ENCODE measurements around the gene F7.
"Not testable (repeated sequence)": the region's sequence is repeated elsewhere in the genome, so short reads cannot be mapped to it uniquely, and the experiment has no call there.

The F7 gene

DNA sequence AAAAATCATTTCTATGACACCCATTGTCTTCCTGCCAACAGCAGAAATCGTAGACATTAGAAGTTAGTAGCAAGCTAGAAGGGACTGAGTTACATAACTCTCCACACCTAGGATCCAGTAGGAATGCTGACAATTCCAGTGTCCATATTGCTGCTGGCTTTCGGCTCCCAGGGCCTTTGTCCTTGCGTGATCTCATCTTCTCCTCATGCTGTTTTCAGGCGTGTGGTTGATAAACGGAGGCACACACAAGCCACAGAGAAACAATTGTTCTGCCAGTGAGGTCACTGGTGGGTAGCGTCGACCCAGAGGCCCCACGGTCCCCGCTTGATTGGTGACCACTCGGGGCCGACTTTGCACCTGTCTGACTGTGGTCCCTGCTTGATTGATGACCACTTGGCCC lies 31.6 kb upstream of the F7 start:
- no peak for DNase-seq

DNA sequence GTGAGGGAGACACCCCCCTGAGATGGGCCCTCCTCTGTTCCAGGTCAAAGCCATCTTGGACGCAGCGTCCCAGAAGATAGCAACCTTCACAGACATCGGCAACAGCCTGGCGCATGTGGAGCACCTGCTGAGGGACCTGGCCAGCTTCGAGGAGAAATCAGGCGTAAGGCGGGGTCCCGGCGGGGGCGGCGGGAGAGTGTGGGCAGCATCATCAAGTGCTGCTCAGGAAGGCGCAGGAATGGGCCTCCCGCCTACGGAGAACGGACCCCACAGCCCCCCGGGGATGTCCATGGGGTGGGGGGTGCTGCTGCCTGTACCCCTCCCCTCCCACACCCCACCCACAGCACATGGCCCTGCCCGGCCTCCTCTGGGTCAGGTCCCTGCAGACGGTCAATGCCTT lies 31.2 kb upstream of the F7 start:
- DNase-seq: no peak

DNA sequence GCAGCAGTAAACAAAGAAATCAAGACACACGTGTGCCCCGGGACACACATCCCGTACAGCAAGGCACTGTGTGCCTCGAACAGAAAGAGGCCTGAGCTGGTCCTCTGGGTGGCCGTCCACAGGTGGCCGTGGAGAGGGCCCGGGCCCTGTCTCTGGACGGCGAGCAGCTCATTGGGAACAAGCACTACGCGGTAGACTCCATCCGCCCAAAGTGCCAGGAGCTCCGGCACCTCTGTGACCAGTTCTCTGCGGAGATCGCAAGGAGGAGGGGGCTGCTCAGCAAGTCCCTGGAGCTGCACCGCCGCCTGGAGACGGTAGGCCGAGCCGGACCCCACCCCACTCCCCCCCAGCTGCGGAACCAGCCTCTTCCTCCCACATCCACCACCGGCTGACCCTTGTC lies 30.7 kb upstream of the F7 start:
- DNase-seq: no peak

DNA sequence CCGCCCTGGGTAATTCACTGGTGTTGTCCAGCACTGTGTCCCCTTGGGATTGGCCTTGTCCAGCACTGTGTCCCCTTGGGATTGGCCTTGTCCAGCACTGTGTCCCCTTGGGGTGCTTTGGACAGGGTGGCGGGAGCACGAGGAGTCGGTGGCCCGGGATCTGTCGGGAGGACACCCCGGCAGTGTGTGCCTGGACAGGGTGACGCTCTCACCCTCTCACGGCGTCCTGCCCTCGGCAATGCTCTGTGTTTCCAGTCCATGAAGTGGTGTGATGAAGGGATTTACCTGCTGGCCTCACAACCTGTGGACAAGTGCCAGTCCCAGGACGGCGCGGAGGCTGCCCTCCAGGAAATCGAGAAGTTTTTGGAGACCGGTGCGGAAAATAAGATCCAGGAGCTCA lies 29.9 kb upstream of the F7 start:
- no peak for DNase-seq

DNA sequence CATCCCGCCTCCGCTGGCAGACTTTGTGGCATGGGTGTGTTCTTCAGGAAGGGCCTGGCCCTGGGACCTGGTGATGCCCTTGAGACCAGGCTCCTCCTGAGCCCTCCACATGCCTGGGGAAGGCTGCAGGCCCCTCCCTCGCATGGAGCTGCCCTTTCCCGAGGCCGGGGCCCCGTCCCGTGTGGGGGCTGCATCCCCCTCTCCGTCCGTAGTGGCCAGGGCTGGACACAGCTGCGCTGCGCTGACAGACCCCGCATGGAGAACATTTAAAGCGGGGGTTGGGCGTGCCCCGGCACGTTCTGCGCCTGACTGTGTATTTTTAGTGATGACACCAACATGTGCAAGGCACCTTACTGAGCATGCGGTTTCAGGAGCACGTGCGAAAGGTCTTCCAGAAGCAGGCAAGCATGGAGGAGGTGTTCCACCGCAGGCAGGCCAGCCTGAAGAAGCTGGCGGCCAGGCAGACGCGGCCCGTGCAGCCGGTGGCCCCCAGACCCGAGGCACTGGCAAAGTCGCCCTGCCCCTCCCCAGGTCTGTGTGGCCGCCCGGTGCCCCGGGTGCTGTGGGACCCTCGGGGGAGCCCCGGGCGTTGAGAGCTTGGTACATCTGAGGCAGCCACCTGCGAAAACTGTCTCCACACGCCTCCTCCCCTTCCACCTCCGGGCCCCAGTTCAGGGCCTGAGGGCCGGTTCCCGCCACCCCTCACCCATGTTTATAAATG lies 28.8 kb upstream of the F7 start:
- DNase-seq: no peak

DNA sequence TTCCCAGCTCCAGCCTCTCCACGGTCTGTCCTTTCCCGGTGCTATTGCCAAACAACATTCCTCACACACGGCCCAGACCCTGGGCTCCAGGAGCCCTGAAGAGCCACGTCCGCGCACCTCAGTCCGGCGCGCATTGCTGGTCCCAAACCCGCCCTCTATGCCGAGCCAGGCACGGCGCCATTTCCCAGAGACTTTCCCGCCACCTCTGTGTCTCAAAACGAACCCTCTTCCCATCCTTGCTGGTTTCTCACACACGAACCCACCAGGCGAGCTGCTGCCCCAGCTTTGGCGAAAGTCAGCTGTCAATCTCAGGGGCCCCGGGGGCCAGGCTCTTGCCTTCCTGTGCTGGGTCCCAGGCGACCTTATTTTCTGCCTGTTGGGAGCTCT lies 28.0 kb upstream of the F7 start:
- no peak for DNase-seq

DNA sequence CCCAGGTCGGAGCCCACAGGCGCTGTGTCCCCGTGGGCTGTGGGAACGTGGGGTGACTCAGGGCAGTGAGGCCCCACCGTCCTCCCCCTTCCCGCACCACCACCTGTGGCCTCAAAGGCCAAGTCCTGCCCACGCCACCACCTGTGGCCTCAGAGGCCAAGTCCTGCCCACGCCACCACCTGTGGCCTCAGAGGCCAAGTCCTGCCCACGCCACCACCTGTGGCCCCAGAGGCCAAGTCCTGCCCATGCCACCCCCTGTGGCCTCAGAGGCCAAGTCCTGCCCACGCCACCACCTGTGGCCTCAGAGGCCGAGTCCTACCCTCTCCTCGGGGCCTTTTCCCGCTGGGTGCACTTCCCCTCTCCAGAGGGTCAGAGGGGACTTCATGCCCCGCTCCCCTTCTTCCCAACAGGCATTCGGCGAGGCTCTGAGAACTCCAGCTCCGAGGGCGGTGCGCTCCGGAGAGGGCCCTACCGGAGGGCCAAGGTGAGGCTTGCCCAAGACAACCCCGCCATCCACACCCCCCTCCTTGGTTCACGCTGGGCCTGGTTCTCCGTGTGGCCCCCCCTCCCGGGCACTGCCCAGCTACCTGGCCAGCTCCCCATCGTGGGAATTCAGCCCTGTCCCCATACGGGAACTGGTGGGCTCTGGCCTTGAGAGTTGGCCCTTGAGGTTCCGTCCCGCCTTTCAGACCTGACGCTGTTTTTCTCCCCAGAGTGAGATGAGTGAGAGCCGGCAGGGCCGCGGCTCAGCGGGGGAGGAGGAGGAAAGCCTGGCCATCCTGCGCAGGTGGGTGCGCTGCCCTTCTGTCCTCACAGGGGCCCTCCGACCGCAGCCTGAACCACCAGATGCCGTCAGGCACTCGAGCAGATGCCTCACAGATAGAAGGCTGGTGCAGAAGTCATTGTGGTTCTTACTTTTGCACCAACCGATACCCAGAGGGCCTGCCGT lies 27.4 kb upstream of the F7 start:
- no peak for DNase-seq

DNA sequence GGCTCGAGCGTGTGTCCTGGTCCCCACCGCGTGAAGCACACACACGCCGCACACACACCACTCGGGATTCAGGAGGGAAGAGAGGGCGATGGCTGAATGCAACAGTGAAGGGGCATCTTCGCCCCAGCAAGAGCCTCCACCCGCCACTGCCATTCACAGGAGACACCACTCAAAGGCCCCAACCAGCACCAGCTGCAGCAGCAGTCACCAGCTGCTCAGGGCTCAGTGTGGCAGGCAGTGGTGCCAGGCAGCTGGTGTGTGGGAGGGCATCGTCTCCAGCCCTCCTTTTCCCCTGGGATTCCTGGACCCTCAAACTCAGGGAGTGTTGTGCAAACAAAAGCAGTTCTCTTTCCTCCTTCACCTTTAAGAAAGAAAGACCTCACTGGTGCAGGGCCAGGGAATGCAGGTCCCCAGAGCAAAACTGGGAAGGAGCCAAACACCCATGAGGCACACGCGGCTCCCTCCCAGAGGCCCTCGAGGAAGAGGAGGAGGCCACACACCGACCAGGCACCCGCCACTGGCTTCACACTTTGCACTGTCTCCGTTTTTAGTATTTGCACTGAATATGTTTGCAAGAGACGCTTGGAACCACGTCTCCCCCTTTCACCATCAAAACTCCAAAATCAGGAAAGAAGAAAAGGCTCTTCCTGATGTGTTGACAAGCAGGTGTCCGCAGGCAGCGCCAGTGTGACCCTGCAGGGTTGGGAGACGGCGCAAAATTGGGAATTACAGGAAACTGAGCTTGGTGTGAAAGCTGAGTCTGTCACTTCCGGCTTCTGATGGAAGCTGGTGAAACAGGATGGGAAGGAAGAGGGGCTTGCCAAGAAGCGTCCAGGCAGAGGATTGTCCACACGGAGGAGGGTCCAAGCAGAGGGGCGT lies 26.4 kb upstream of the F7 start:
- DNase-seq: no peak

DNA sequence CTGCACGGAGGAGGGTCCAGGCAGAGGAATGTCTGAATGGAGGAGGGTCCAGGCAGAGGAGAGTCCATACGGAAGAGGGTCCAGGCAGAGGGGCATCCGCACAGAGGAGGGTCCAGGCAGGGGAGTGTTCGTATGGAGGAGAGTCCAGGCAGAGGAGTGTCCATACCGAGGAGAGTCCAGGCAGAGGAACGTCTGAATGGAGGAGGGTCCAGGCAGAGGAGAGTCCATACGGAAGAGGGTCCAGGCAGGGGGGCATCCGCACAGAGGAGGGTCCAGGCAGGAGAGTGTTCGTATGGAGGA lies 25.9 kb upstream of the F7 start:
- DNase-seq: not testable (repeated sequence)

DNA sequence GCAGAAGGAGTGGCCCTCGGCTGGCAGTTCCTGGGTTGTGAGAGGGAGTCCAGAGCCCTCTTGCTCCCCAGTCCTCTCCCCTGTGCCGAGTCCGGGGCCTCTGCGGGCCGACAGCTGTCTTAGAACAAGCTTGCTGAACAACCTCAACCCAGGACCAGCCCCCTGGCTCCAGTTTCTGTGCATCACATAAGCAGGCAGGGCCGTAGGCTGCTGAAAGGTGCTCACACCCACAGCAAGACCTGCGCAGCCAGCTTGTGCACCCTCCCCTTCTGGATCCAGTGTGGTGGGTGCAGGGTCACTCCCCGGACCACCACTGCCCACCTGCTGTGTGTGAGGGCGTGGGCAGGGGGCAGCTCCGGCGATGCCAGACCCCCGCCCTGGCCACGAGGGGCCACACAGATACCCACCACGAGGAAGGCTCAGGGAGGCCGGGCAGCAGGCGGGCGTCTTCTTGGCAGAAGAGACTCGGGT lies 25.2 kb upstream of the F7 start:
- no peak for DNase-seq

DNA sequence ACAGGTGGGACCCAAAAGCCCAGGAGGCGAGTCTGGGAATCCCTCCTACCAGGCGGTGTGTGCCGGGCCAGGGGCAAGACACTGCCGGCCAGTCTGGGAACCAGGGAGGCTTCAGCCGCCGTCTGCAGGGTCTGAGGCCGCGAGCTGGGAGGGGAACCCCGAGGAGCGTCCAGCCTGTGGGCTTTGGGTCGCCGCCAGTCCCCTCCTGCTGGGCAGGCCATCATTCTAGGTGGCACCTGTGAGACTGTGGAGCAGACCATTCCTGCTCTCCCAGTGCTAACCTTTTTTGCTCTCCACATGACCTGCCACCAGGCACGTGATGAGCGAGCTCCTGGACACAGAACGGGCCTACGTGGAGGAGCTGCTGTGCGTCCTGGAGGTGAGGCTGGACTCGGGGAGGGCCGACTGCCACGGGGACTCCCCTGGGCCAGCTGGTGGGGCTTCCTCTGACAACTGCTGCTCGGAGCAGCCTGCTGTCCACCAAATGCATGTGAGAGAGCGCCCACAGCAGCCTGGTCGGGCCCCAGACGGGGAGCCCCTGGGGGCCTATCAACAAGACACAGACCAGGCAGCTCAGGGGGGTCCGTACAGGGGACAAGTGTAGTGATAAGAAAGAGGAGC lies 24.6 kb upstream of the F7 start:
- DNase-seq: no peak

DNA sequence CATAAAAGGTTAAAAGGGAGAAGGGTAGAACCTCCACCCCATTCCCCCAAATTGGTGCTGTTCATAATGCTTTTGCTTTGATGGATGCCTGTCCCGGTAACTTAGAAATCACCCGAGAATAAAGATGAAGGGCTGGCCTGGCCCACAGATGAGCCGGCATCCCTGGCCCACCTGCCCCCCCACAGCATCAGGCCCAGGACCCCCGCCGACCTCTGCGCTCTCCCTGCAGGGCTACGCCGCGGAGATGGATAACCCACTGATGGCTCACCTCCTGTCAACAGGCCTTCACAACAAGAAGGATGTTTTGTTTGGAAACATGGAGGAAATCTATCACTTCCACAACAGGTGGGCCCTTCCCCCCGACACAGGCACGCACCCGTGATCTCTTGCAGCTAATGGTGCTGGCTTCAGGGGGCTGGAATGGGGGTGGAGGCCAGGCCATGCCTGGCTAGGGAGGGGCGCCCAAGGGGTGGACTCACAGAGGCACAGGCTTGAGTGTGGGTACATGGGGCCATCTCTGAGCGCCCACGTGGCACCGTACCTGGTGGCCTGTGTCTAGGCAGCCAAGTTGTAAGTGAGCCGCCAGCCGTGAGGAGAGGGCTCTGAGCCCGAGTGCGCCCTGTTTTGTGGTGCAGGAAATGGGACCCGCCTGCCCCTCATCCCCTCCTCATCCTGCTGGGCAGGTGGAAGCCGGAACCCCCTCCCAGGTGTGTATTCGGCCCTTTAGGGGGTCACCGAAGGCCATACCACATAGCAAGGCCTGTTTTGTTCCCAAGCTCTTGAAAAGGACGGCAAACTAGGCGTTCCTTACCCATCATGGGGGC lies 23.2 kb upstream of the F7 start:
- DNase-seq: no peak

DNA sequence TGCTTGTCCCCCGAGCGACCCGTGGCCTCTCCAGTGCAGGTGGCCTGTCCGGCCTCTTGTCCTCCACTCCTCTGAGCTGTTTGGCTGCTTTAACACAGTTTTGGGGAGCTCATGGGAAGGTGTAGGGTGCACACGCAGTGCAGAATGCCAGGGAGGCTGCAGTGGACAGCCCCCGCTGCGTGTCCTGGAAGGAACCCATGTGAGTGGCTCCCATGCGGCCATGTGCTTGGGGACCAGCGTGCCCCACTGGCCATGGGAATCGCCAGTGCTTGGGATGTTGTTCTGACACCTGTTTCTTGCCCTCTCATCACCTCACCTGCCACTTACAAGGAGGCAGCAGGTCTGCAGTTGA lies 22.6 kb upstream of the F7 start:
- DNase-seq: no peak

DNA sequence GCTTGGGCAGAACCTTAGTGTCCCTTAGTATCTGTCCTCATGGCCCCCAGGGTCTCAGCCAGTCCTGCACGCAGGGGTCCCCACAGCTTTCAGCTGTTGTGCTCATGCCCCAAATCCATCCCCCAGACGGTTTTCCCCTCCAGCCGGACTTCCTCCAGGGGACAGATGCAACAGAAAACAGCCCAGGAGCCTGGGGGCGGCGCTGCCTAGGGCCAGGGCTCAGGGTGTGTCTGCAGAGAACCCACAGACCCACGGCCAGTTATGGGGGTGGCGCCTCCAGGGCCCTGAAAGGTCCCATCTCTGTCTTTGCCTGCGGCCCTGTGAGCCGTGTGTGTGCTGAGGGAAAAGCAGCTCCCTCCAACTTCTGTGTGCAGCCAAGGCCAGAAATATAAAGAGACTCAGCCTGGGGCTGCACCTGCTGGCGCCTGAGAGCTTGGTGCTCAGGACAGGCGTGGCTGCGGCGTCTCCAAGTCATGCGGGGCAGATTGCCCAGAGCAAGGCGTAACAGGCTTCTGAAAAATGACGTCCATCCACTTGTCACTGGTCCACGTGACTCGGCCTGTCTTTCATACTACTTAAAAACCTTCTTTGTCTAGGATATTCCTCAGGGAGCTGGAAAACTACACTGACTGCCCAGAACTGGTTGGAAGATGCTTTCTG lies 22.1 kb upstream of the F7 start:
- no peak for DNase-seq

DNA sequence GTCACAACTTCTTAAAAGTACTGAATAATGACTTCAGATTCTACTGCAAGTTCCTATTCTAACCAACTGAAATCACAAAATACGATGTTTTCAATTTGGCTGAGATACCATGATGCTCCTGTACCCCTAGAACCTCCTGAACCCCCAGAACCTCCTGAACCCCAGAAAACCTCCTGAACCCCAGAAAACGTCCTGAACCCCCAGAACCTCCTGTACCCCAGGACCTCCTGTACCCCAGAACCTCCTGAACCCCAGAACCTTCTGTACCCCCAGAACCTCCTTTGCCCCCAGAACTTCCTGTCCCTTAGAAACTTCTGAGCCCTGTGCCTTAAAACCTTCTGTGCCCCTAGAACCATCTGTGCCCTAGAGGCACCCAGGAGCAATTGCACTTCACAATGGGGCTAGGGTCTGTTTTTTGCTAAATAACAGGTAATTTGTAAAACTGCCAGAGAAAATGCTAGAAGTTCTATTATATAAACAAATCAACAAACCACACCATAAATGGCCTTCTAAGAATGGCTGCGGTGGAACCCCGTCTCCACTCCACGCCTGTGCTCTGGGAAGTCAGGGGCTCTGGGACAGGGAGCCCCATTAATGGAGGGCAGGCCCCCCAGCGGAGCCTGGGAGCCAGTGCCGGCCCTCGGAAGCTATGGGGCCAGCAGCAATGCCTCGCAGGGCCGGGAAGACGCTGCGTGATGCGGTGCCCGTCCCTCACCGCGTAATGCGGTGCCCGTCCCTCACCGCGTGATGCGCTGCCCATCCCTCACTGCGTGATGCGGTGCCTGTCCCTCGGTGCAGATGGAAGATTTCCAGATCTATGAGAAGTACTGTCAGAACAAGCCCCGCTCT lies 21.3 kb upstream of the F7 start:
- DNase-seq: no peak

DNA sequence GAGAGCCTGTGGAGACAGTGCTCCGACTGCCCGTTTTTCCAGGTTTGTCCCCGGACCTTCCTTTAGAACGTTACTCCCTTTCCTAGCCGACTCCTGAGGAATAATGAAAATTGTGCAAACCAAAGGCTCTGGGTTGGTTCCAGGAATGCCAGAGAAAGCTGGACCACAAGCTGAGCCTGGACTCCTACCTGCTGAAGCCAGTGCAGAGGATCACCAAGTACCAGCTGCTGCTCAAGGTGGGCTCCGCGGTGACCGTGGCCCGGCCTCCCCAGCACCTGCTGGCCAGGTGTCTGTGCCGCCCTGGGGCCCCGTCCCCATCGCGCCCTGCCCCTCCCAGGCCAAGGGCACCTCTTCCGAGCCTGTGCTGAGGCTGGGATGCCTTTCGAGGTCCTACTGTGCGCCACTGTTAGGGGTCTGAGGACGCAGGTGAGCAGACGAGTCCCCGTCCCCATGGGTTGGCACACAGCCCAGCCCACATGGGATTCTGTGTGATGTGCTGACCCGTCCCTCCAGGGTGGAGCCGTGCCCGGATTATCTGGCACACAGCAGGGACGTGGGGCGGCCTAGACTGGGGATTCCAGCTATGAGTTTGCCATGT lies 20.5 kb upstream of the F7 start:
- no peak for DNase-seq

DNA sequence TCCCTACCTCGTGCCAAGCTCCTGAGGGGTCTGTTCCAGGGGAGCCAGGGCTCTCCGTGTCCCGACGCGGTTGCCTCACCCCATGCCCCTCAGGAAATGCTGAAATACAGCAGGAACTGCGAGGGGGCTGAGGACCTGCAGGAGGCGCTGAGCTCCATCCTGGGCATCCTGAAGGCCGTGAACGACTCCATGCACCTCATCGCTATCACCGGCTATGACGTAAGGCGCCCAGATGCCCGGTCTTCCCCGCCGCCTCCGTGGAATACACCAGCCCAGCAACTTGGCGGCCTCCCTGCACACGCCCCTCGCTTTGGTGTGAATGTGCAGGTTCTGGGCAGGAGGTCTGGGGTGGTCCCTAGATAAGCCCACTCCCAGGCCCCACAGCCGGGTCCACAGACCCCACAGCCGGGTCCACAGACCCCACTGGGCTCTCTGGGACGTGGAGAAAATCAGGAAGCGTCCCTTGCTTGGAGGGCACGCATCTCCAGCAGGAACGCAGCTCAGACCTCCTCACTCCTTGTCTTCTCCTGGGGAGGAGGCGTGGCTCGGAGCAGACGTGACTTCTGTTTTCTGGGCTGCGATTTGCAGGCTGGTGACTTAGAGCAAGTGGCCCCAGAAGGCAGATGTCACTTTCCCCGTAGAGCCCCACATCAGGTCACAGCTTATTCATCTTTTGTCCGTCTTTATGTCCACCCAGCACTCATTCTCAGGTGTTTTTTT lies 19.4 kb upstream of the F7 start:
- no peak for DNase-seq

DNA sequence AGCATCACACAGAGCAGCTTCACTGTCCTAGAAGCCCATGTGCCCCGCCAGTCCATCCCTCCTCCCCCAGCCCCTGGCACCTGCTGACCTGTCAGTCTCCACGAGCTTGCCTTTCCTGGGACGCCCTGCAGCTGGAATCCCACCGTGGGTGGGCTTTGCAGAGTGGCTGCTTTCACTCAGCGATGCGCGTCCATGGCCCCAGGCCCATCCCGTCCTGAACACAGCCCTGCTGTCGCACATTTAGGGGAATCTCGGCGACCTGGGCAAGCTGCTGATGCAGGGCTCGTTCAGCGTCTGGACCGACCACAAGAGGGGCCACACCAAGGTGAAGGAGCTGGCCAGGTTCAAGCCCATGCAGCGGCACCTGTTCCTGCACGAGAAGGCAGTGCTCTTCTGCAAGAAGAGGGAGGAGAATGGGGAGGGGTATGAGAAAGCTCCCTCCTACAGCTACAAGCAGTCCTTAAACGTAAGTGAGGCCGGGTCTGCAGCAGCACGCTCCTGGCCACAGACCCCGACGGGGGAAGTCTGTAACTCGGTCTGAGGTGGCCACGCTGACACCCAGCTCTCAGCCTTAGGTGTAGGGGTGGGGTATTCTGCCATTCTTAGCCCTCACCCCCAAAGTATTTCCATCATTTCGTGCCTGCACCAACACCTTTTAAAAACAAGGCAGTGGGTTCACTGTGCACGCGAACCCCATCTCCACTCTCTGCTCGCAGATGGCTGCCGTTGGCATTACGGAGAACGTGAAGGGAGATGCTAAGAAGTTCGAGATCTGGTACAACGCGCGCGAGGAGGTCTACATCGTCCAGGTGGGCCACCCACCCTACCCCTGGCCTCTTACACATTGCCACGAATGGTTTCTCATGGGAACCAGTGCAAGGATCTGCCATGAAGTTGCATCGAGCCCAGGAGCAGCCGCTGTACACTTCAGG lies 18.3 kb upstream of the F7 start:
- DNase-seq: no peak

Measured in activated gamma-delta T cell treated with Interleukin-2 at 50 U/mL for 16 hours (primary cell).